Nucleus accumbens (tissue), 56 donors: ENCODE data around the gene CD8B.
"Not testable (repeated sequence)": the region's sequence is repeated elsewhere in the genome, so short reads cannot be mapped to it uniquely, and the experiment has no call there.

Experiments used
- DNase-seq, 56 donors: peaks; one replicate each; lab custom pipeline; 2025; lab: John Stamatoyannopoulos, UW

Gene CD8B

DNA sequence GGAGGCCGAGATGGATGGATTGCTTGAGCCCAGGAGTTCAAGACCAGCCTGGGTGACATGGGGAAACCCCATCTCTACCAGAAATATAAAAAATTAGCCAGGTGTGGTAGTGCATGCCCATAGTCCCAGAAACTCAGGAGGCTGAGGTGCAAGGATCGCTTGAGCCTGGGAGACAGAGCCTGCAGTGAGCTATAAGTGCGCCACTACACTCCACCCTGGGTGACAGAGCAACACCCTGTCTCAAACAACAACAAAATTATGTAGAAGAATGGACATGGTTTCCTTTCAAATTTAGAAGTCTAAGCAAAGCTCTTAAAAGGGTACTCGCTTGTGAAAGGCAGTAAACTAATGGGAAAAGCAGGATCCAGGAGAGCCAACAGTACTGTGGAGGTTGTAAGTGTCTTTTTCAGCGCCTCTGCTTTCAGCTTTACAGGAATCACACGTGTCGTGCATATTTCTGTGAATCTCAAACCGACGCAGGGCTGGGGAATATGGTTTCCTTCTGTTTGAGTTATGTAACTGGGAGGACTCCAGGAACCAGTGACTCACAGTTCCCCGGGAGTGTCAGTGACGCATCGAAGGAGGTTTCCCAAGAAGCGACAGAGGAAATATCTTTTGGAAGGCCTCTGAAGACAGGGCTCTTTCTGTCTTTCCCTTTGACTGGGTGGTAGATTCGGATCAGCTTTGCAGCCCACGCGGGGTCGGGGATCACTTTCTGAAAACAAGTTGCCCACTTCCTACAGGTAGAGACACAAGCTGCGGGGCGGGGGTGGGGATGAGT is 24.6 kb downstream of the CD8B start:
- DNase-seq, result peak in 33 of 56 donors; percentile 0 to 81 (median 29)

DNA sequence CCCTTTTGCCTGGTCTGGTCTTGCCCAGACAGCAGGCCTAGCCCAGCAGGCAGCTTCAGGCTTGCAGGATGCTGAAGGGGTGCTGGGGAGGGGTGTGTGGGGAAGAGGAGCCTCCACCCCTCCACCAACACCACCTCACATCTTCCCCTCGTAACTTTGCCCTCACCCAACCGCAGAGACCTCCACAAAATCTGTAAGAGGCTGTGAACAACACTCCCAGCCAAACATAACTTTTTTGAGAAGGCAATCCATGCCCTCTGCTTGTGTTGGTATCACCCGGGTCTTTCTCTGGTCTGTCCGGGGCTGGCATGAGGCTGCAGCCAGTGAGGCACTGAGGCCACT is 26.2 kb downstream of the CD8B start:
- not testable (repeated sequence) for DNase-seq

DNA sequence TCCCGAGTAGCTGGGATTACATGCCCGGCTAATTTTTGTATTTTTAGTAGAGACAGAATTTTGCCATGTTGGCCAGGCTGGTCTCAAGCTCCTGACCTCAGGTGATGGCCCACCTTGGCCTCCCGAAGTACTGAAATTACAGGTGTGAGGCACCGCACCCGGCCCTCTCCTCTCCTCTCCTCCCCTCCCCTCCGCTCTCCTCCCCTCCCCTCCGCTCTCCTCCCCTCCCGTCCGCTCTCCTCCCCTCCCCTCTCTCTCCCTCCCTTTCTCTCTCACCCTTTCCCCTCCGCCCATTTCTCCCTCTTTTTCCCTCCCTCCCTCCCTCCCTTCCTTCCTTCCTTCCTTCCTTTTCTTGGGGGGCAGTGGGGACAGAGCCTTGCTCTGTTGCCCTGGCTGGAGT is 28.4 kb downstream of the CD8B start:
- DNase-seq, result no peak

DNA sequence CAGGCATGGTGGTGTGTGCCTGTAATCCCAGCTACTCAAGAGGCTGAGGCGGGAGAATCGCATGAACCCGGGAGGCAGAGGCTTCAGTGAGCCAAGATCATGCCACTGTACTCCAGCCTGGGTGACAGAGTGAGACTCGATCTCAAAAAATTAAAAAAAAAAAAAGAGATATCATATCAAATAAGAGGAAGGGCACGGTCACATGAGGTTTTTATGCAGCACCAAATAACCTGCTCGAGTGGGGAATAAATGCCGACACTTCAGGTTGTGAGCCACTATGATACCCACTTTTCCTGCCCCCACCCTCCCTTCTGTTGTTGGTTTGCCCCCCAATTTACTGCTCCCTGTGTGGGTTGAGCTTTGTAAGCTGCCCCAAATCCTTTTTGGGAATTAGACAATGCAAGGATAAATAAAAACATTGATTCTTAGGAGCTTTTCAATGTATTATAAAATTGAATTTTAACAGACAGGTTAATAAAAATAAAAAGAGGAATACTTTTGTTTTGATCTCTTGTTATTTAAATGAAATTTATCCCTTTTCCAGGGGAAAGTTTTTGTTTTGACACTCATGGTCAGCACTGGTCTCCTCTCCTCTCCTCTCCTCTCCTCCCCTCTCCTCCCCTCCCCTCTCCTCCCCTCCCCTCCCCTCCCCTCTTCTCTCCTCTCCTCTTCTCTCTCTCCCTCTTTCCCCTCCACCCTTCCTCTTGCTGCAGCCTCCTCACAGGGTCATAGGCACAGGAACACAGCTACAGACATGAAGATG is 29.2 kb downstream of the CD8B start:
- DNase-seq, result no peak

DNA sequence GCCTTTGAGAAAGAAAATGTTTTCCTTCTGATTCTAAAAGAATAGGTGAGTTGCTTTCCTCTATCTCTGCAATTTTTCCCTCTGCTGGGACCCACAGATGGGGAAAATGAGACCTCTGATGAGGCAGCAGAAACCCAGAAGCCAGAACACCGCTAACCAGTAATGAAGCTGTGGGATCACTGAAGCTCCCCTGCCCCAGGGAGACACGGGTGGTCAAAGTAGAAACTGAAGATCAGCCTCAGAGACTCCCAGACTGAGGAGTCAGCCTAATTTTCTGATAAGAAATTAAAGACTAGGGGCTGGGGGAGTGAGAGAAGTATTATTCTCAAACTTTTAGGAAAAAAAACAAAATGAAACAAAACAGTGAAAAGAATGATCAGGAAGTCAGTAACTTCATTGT is 30.1 kb downstream of the CD8B start:
- DNase-seq, result no peak

DNA sequence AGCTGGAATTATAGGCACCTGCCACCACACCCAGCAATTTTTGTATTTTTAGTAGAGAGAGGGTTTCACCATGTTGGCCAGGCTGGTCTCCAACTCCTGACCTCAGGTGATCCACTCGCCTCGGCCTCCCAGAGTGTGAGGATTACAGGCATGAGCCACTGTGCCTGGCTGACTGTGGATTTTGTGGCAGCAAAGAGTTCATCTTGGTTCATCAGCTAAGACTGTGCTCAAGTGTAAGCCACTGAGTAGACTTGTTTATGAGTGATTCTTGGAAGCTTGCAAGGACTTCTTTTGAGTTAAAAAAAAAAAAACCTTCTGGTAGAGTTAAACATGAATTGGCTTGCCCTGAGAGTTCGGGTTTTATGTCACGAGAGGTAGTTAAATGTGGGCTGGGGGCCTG is 34.7 kb downstream of the CD8B start:
- DNase-seq, result no peak

DNA sequence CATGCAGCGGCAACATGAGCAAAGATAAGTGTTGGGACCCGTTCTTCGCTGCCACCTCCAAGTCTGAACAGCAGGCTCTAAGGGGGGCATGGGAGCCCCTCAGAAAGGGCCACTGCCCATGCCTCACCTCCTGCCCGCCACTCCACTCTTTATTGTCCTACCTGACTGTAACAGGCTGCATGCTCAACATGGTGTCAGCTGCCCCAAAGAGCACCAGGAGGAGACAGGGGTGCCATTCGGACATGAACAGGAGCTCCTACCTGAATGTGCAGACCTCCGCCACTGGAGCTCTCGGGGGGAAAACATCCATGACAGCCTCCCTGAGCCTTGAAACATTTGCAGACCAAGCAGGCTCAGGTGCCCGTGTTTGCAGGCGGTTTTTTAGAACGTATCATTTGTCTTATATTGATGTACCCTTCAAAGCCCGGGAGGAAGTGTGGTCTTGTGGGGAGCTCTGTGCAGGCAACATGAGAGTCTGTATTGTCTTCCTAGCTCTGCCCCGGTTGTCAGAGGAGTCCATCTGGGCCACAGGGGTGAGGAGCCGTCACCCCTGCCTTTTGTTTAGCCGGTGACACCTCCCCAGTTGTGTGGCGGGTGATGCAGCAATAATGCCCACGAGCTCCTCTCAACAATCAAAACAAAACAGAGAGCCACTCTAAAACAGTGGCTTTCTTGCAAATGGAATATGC is 35.8 kb downstream of the CD8B start:
- DNase-seq, result no peak

DNA sequence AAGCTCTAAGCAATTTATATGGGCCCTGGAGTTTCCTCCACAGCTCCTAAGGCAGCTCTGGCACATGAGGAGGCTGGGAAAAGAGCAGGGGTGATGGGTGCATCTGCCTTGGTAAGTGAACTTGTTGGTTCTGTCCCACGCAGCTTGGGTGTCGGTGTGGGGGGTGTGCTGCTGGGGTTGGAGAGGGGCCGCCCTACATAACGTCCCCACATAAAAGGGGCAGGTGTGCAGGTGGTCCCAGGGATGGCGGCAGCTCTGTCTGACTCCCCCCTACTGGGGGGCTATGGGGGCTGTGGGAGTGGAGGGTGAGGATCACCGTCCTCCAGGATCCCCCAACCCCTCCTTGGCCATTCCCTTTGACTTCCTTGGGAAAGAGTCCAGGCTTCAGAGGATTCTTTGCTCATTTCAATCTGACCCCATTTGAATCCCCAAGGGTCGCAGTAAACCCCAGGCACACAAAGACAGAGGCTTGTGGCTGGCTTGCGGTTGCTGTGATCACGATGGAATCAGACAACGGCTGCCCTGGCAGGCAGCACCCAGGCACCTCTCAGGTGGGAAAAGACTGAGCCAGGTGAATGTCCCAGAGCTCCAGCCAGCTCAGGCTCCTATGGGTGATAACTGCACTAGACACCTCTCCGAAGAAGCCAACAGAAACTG is 36.5 kb downstream of the CD8B start:
- no peak for DNase-seq

DNA sequence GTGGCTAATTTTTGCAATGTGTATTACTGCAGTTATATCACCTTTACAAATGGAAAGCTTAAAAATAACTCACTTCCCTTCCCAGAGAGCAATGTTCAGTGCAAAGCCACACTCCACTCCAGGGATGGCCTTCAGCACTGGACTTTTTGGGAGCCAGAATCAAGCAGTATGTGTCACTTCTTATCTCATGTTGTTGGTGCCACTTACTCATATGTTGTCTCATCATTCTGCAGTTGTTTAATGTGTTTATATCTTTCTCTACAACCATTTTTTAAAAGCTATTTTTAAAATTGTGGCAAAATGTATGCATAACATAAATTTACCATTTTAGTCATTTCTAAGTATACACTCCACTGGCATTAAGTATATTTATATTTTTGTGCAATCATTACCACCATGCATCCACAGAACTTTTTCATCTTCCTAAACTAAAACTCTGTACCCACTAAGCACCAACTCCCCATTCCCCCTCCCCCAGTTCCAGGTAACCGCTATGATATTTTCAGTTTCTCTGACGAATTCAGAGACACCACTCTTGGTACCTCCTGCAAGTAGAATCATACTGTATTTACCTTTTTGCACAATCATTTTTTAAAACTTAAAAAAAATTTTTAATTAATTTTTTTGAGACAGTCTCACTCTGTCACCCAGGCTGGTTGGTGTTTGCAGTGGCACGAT is 38.9 kb downstream of the CD8B start:
- DNase-seq, result no peak

DNA sequence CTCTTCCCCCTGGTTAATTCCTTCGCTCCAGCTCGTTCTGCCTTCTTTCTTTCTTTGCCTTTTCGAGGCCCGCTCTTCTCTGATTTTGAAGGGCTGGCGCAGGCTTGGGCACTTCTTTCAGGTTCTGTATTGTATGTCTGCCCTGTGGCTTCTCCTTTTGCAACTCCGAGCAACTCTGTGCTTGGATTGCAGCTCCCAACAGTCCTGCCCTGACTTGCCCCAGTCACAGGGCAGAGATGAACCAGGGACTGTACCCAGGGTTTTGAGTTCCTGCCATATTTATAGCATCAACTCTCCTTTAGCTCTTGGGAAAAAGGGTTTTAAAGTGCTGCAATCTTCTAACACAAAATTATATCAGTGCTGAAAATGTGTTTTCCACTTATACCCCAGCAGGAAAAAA is 39.8 kb downstream of the CD8B start:
- no peak for DNase-seq

DNA sequence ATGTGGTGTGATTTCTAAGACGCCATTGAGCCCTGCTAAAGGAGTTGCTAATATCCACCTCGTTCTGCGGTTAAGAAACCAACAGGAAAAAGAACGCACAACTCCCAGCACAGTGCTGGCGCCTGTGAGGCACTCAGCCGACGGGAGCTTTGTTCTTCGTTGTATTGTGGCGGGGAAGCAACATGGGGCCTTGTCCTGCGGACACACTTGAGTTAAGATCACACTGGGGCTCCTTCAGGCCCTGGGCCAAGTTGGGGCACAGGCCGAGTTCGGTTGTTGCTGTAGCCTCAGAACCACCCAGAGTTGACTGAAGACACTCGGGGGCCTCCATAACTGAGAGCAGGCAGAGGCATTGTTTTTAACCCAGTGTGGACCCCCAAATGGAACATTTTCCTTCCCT is 40.4 kb downstream of the CD8B start:
- DNase-seq, result no peak

DNA sequence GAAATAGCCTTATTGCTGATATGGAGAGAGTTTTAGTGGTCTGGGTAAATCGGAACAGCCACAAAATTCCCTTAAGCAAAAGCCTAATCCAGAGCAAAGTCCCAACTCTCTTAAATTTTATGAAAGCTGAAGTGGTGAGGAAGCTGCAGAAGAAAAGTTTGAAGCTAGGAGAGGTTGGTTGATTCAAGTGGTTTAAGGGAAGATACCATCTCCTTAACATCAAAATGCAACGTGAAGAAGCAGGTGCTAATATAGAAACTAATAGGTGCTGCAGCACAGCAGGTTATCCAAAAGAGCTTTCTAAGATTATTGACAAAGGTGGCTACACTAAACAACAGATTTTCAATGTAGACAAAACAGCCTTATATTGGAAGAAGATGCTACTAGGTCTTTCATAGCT is 42.7 kb downstream of the CD8B start:
- DNase-seq, result no peak

DNA sequence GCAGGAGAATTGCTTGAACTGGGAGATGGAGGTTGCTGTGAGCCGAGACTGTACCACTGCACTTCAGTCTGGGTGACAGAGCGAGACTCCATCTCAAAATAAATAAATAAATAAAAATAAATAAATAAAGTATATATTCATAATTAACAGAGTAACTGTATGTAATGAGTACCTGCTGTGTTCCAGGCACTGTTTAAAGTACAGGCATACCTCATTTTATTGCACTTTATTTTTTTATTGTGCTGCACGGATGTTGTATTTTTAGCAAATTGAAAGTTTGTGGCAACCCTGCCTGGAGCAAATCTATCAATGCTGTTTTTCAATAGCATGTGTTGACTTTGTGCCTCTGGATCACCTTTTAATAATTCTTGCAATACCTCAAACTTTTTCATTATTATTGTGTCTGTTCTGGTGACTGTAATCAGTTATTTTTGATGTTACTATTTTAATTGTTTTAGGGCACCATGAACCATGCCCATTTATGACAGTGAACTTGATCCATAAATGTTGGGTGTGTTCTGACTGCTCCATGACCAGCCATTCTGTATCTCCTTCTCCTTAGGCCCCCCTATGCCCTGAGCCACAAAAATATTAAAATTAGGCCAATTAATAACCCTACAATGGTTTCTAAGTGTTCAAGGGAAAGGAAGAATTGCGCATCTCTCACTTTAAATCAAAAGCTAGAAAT is 43.4 kb downstream of the CD8B start:
- DNase-seq, result no peak

DNA sequence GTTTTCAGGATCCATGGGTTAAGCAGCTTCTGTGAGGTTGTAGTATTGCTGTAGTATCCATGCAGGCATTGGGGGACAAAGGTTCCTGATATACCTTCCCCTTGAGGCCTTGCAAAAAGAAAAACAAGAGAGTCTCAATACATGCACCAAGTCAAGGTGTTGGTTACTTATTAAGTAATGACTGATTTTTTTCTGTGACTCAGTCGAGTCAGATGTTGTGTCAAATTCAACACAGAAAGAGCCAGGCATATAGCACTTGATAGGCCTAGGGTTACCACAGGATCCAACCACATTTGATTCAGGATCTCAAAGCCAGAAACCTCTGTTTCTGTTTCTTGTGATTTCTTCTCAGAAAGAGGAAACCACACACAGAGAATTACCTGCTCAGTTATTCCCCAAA is 46.1 kb downstream of the CD8B start:
- no peak for DNase-seq

DNA sequence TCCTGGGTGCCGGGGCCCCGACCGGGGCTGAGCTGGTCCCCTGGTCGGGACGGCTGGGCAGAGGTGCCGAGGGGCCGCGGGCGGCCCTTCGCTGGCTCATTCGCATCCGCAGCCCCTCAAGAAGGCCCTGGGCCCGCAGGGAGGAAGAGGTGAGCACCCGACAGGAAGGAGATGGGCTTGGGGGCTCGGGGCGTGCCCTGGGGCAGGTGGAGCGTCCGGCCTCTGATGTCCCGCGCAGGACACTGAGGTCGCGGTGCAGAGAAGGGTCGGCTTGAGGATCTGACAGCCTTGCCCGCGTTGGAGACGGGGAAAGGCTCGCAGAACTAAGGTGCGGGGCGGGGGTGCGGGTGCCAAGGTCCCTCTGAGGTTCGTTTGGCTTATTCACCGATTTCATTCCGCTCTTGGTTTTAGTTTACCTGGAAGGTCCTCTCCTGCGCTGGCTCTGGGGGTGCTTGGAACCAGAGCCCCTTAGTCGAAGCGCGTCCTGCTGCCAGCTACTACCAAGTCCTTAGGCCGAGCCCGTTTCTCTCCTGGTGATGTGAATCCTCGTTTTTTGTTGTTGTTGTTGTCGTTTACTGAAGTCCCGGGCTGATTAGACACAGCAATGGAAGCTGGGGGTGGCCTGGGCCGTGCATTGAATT is 52.1 kb downstream of the CD8B start:
- DNase-seq, result no peak

DNA sequence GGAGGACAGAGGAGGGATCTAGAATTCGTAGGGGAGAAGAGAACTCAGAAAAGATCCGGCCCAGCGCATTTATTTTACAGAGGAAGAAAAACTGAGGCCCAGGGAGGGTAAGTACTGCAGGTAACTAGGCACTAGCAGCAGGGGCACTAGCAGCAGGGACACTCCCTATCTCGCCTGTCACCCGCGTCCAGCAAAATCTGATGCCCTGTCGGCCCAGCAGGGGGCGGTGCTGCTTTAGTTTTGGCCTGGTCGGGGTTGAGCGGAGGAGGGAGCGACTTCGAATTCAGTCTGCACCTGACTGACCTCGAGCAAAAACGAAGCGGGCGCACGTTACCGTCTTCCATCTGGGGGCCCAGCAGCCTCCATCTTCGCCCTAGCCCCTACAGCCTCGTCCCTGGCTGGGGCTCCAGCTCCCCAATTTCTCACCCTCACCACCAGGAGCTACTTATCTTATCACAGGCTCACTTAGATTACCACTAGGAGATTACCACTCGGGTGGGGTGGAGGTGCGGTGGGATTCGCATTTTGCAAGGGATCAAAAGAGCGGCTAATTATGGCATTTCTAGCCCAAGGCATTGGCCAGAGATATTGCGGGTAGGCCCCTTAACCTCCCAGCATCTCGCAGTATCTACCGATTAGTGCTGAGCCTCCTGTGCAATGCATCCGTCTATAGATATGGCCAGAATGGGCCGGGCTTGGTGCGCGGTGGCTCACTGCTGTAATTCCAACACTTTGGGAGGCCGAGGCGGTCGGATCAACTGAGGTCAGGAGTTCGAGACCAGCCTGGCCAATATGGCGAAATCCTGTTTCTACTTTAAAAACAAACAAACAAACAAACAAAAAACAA is 53.1 kb downstream of the CD8B start:
- peak in 55 of 56 donors; percentile 19 to 87 (median 69) for DNase-seq

DNA sequence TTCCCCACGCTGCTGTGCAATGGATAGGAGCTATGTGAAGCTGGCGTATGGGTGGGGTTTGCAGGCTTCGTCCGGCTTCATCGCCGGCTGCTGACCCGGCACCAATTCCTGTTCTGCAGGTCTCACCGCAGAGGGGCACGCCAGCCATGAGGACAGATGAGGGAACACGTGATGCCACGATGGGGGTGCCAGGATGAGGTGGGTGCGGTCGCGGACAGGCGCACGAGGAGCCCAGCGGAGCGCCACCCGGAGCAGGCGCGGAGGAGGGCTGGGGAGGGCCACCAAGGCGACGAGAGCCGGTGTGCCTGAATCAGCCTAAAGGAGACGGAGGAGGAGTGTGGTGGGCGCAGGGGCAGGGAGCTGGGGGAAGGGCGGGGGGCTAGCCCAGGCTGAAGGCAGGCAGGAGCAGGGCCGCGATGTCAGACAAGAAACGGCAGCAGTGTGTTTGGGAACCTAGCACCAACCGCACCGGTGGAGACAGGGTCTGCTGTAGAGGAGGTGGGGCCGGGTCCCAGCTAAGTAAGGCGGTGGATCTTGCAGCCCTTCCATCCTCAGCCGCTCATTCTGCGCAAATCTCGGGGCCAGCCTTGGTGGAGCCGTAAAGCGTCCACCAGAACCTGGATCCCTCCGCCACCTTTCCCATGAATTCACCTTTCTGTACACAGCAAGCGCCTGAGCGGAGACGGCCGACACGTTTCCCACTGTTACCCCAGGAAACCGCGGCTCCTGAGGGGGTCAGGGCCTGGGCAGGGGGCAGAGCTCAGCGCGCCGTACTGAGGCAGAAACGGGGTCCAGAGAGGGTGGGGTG is 54.0 kb downstream of the CD8B start:
- peak in 44 of 56 donors; percentile 9 to 80 (median 51) for DNase-seq

DNA sequence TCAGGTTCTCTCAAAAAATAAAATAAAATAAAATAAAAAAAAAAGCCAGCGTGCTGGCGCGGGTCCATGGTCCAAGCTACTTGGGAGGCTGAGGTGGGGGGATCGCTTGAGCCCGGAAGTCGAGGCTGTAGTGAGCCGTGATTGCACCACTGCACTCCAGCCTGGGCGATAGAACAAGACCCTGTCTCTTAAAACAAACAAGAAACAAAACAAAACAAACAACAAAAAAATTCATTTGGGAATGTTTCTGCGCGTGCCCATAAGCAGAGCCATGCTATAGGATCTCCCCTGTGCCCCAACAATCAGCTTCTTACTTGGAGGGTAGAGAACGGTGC is 54.6 kb downstream of the CD8B start:
- DNase-seq, result no peak
